GM18505 (cell line): ENCODE measurements around the gene C10orf90.

ENCODE experiments used
- ATAC-seq: cut with Tn5 transposase; IDR thresholded peaks from one replicate; pipeline ENCODE4 v1.9.1; 2021; ENCODE audit not compliant: unreplicated experiment
- POLR2A ChIP-seq: IDR thresholded peaks from 4 replicates; pipeline ENCODE4 v1.6.1; 2011; ENCODE audit warnings: borderline replicate concordance; ENCODE audit not compliant: insufficient read depth, insufficient read length; ENCODE audit errors: extremely low read depth

Gene C10orf90

DNA sequence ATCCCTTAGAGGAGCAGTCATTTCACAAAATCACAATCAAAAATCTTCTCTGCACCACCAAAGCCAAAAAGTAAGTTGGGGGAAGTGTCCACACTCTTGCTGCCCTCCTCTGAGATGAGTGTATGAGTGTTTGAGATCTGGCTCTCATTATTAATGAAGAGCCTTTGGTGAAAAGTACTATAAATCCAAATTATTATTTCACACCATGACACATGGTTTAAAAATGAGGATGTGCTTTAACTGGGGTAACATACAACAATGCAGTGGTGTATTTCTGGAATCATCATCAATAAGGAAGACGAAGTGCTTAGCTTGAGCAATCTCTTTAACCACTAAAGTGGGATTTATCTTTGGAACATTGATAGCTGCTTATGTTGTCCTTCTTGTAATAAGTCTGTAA, 168.1 kb downstream of the C10orf90 start:
- no peak for ATAC-seq
- no peak for TF ChIP-seq POLR2A

DNA sequence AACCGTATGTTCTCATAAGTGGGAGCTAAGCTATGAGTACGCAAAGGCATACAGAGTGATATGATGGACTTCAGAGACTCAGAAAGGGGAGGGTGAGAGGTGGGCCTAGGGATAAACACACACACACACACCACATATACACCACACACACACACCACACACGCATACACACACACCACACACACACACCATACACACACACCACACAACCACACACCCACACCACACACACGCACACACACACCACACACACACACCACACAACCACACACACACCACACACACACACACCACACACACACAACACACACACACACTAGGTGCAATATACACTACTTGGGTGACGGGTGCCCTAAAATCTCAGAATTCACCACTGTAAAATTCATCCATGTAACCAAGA, 168.7 kb downstream of the C10orf90 start:
- no peak for ATAC-seq
- TF ChIP-seq POLR2A, result no peak

DNA sequence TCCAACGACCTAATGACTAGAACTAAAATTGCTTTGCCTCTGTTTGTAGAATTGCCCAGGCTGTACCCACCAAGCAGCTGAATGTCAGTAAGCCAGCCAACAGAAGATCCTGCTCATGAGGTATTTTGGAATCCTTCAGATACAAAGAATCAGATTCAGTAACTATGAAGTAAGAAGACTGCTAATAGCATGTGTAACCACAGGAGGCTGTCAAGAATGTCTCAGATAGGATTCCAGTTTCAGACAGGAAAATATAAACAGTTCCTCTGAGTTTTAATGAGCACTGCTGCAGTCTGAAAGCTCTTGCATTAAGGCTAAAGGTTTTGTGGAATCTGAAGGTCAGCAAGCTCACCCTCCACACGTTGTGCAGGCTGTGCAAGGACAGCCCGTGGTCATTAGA, 169.6 kb downstream of the C10orf90 start:
- ATAC-seq, result no peak
- TF ChIP-seq POLR2A, result no peak

DNA sequence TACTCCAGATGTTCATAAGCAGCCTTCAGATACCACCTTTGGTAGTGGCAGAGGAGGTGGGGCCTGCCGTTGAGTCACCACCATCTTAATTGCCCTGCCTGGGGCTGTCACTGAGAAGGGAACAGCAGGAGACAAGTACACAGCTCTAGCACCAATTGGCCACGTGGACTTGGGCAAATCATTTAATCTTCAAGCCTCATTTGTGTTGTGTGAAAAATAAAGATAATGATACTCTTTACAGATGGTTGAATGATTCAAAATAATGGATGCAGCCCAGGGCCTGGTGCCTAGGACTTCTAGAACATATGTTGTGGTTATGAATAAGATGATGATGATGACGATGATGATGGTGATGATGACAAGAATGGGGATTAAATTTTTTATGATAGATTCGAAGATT, 170.3 kb downstream of the C10orf90 start:
- no peak for ATAC-seq
- no peak for TF ChIP-seq POLR2A

DNA sequence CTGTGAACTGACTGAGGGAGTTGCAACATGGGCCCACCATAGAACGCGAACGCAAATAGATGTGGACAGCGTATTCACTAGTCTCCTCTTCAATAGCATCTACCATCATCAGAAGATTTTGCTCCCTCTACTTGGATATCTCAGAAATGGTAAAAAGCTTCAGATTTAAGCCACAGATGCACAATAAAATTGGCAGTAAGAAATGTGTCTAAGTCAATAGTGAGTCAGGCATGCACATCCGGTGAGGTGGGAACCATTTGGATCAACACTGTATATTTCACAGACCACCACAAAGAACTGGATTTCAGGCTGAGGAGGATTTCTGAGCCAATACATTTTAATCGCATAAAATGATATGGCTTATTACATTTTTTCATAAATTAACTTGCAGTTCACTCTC, 170.7 kb downstream of the C10orf90 start:
- no peak for ATAC-seq
- TF ChIP-seq POLR2A, result no peak

DNA sequence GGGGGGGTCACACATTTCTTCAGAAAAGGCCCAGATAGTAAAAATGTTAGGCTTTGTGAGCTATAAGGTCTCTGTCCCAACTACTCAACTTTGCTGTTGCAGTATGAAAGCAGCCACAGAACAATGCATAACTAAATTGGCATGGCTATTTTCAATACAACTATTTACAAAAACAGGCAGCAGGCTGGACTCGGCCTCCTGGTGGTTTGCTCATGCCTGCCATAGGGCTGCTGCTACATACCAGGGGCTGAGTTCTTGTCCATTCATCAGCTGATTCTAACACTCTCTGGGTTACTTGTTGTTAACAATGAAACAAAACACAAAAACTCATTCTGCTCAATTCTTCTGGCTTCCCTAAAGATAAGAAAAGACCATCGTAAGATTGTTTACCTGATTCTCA, 172.8 kb downstream of the C10orf90 start:
- ATAC-seq, result no peak
- no peak for TF ChIP-seq POLR2A

DNA sequence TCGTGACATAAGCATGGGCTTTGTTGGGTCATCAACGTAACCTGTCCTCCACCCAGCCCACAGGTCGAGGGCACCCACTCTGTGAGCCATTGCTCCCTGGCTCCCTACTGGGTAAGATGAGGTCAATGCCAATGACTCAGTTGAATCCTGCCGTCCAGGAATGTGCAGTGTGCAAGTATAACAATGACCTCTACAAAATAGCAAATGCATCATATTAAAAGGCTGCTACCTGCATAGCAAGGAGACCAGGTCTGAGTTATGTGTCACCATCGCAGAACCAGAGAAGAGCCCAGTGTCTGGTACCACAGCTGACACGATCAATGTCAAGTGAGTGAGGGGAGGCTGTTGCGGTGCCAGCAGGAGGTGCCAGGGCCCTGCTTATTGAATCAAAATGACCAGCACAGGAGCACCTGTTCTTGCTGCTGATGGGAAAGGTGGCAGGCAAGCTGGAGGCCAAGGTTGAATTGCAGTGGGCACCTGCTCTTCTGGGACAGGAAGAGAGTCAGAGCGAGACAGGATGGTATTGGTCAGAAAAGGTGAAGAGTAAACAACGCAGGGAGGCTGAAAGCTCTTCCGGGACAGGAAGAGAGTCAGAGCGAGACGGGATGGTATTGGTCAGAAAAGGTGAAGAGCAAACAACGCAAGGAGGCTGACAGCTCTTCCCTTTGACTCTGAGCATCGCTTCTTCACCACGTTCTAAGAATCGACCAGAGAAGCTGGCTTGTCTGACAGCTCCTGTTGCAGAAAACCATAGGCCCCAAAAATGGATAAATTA, 173.5 kb downstream of the C10orf90 start:
- no peak for TF ChIP-seq POLR2A
- ATAC-seq, result no peak

DNA sequence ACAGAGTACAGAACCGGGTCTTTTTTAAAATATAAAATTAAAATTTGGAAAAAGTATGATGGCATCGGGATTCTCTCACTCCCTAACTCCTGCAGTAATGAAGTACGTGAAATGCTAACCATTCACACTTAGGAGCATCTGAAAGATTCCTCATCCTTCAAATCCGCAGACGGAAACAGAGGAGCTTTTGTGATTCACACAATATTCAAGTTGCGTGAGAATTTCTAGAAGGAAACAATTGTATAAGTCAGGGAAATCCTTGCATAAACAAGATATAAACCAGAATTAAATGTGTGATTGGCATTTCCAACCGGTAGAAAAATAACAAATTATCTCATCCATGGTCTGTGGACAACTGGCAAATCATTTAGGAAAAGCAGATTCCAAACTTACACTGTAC, 179.0 kb downstream of the C10orf90 start:
- no peak for ATAC-seq
- TF ChIP-seq POLR2A, result no peak

DNA sequence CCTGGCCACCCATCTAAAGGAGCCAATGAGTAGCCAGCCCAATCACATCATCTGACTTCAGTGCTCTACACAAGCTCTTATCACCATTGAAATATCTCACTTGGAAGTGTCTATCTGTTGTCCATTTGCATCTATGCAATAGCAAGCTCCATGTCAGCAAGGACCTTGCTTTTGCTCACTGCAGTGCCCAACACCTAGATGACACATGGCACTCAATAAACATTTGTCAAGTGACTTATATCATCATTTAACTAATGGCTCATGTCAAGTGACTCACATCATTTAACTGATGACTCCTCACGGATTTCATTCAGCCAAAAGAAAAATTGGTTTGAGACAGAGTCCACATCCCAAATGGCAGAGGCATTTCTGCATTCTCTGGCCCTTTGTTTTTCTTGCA, 189.3 kb downstream of the C10orf90 start:
- ATAC-seq, result no peak
- no peak for TF ChIP-seq POLR2A

DNA sequence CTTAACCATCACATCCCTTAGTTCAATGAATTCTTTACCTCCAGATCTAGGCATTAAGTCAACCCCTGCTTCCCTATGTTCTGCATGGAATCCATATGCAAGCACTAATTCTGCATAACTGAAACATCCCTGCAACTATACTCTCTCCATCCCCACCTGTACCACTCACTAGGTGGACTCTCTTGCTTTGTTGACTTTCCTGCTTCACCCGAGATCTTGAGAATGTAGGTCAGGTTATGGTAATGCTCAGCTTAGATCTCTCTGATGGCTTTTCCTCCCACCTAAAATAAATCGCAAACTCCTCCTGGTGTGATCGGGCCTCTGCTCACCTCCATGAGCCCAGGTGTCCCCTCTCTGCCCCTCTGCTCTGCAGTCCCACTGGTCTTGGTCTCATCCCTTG, 189.8 kb downstream of the C10orf90 start:
- no peak for TF ChIP-seq POLR2A

DNA sequence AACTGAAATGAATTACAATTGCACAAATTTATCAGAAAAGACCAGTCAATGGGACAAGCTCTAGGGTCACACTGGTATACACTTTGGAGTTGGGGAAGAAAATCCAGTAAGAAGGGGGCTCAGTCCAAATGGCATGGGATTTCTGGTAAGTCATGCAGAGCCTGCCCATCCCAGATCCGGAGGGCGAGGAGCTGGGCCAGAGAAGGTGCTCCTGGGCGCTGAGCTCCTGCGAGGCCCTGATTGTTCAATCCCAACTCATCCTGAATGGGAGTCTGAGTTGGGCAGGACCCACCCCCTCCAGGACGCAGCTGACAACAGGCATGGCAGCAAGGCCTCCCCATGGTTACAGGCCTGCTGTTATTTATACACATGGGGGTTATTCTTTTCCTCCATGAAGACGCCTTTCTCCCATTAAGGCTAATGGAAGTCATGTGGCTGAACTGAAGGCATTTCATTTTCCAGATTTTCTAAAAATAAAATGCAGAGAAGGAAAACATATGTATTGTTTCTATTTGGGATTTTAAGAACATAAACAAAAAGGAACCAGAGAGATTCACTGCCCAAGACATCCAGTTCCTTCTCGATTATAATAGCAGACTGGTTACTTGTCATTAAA, 191.1 kb downstream of the C10orf90 start:
- no peak for ATAC-seq

More for the DNA sequence above, 189.8 kb downstream of the C10orf90 start:
- ATAC-seq, result no peak

DNA sequence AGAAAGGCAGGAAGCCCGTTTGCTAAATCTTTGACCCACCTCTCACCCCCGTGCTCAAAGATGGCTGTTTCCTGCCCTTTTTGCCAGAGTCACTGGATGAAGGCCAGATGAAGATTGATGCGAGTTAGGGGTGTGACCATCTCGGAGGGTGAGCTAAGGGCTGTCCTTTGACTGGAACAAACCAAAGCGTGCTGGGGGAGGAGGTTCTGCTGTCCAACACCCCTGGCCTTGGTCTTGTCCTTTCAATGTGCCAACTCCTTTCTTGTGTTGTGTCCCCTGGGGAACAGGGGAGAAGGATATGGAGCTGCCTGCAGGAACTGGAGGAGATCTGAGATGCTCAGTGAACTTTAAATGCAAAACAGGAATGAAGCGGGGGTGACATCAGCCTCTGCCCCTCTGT, 191.9 kb downstream of the C10orf90 start:
- ATAC-seq, result no peak
- no peak for TF ChIP-seq POLR2A

More for the DNA sequence above, 191.1 kb downstream of the C10orf90 start:
- no peak for TF ChIP-seq POLR2A

DNA sequence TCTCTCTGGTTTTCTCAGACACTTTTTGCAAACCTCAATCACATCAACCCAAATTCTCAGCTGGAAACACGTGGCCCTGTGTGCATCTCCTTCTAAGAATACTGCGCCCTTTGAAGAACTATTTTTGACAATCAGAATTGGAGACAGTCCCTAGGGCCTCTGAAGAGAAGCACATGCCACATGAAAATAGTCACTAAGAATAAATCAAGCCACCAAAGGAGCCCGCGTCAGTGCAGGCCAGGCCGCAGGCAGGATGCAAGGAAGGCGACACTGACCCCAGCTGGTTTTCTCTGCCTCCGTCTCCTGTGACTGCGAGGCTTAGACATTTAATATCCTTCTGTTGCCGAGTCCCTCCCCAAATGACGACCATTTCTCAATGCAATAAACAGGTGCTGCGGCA, 194.2 kb downstream of the C10orf90 start:
- ATAC-seq, result no peak
- TF ChIP-seq POLR2A, result no peak

DNA sequence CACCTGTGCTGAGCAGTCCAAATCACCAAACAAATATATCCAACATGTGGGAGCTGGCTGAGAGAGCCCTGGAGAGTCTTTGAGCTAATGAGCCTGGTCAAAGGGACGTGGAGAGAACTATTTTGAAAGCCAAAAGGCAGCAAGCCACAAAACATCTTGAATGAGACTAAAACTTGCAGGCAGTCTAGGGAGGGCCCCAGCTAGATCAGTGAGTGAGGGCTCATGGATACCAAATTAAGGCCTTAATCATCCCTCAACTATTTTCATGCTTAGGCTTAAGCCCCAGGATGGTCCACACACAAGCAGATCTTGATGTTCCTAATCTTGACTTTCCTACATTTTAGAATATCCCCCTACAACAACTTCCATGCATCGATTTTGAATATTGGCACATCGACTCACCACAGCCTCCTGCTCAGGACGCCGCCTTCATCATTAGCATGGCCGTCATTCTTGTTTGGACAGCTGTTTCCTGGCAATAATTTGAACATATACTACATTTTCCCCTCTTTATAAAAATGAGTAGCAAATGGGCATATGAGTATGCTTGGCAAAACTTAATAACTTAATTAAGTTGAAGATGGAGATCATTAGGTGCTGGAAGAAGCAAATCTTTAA, 195.3 kb downstream of the C10orf90 start:
- ATAC-seq, result no peak
- TF ChIP-seq POLR2A, result no peak
